A549 treated with Mapracorat at 1 μM for 4 hours (cell line): ENCODE data around the gene EIF4E1B. TPM values are rescaled to one million over a fixed set of nuclear protein-coding genes. Genes with fewer than 3 reads are reported as not detected.

Source experiments
- total RNA-seq: library from RNA; stranded (reverse); fragments of 200-300 nt; extraction: Qiagen RNA extraction; gene quantifications from 5 replicates; pipeline ENCODE4 v1.2.3, GENCODE V29; 2022

Gene EIF4E1B
- not detected in 5 replicates for total RNA-seq

GRCh38 chr5:176629853-176630680 lies at the start of gene EIF4E1B, which contains the start of gene SNCB:
EIF4E1B (plus strand) TSS chr5:176630675; CDS start chr5:176642788, 12,113 bp downstream.
SNCB (minus strand) TSS chr5:176630534; CDS start chr5:176629654, 880 bp downstream.

GRCh38 chr5:176609724-176610434 lies 20.6 kb upstream of the EIF4E1B start, which contains the start of gene GPRIN1:
GPRIN1 (minus strand) TSS chr5:176610156; CDS start chr5:176599834, 10,322 bp downstream.

GRCh38 chr5:176647030-176647842 lies 16.8 kb downstream of the EIF4E1B start, which contains the start of gene TSPAN17:
TSPAN17 (plus strand) TSS chr5:176647484; CDS start chr5:176647616, 132 bp downstream.

Other genes with a start within 250 kb of the EIF4E1B start
- gene NOP16, start 242.1 kb upstream of the EIF4E1B start, total RNA-seq, result 117 to 134 TPM (median 130 TPM) in 5 replicates
- gene HIGD2A, start 241.9 kb upstream of the EIF4E1B start, total RNA-seq, result 255 to 266 TPM (median 263 TPM) in 5 replicates
- gene CLTB, start 214.1 kb upstream of the EIF4E1B start, total RNA-seq, result 97.8 to 150 TPM (median 142 TPM) in 5 replicates
- 44.1 to 51.2 TPM (median 46.5 TPM) in 5 replicates for gene FAF2, start 182.3 kb upstream of the EIF4E1B start, total RNA-seq
- gene RNF44, start 93.3 kb upstream of the EIF4E1B start, total RNA-seq, result 23.5 to 36.6 TPM (median 36.0 TPM) in 5 replicates
- gene CDHR2, start 81.3 kb upstream of the EIF4E1B start, total RNA-seq, result 0.09 to 0.19 TPM (median 0.14 TPM) in 4 of 5 replicates, not detected in the other
- 7.4 to 9.6 TPM (median 9.1 TPM) in 5 replicates for gene GPRIN1, start 20.5 kb upstream of the EIF4E1B start, total RNA-seq
- gene SNCB, start 141 bp upstream of the EIF4E1B start, total RNA-seq, result 0.86 to 1.3 TPM (median 1.0 TPM) in 5 replicates
- 52.3 to 70.0 TPM (median 65.0 TPM) in 5 replicates for gene TSPAN17, start 16.8 kb downstream of the EIF4E1B start, total RNA-seq
- gene UNC5A, start 179.9 kb downstream of the EIF4E1B start, total RNA-seq, result 0.39 to 0.71 TPM (median 0.57 TPM) in 5 replicates